ENCODE results near the gene ZEB1.

Gene ZEB1

DNA sequence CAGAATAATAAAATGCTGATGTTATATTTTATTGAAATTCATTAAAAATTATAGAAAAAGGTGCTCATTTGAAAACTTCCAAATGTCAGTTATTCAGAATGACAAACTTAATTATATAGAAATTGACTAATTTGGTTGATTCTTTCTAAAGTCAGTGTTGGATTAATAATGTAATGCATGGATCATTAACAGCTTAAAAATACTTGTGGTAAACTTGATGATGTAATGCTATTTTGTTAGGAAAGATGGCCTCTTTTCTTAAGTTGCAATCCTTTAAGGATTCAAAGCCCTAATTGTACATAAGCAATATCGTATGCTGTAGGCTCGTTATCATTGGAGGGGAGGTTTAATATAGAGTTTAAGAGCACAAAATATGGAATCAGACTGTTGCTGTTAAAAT lies 141.2 kb downstream of the ZEB1 start:
- Histone ChIP-seq H3K9me3 (ENCODE audit: control insufficient read depth, insufficient read depth, low read length) (peaks cover 9% of the 10 kb centered on the region; the same call in 1 of the 2 replicates), H3K27ac (ENCODE audit: low read depth, low read length) (no peak overlapping the region), H3K36me3 (ENCODE audit: control insufficient read depth, low read length) (peaks cover 39% of the 10 kb centered on the region), H3K9me2 (replicated peaks; ENCODE audit: control insufficient read depth, low read length) (no peaks in the 10 kb centered on the region), H3K4me1 (ENCODE audit: control insufficient read depth, low read length) (no peaks in the 10 kb centered on the region), H4K20me1 (ENCODE audit: control insufficient read depth, insufficient read depth, low read depth, low read length) (no peaks in the 10 kb centered on the region), H3K27me3 (ENCODE audit: control insufficient read depth, low read length) (no peaks in the 10 kb centered on the region), H3F3A (ENCODE audit: control insufficient read depth, insufficient read depth) (0 out of 2 replicates have a peak, but pooled peaks cover 4% of the 10 kb centered on the region), H3K4me3 (ENCODE audit: low read length) (no peak overlapping the region), H3K79me2 (ENCODE audit: control insufficient read depth, low read length) (peaks cover 36% of the 10 kb centered on the region), H3K4me2 (ENCODE audit: low read length) (no peak overlapping the region)
- TF ChIP-seq, protein P1, sequence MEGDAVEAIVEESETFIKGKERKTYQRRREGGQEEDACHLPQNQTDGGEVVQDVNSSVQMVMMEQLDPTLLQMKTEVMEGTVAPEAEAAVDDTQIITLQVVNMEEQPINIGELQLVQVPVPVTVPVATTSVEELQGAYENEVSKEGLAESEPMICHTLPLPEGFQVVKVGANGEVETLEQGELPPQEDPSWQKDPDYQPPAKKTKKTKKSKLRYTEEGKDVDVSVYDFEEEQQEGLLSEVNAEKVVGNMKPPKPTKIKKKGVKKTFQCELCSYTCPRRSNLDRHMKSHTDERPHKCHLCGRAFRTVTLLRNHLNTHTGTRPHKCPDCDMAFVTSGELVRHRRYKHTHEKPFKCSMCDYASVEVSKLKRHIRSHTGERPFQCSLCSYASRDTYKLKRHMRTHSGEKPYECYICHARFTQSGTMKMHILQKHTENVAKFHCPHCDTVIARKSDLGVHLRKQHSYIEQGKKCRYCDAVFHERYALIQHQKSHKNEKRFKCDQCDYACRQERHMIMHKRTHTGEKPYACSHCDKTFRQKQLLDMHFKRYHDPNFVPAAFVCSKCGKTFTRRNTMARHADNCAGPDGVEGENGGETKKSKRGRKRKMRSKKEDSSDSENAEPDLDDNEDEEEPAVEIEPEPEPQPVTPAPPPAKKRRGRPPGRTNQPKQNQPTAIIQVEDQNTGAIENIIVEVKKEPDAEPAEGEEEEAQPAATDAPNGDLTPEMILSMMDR (IDR thresholded peaks at IDR 0.05; ENCODE audit: low read depth, low read length, poor library complexity, severe bottlenecking), result no peak
- TF ChIP-seq EZH2phosphoT487 (IDR thresholded peaks at IDR 0.05; ENCODE audit: borderline replicate concordance, low read length), result no peak

DNA sequence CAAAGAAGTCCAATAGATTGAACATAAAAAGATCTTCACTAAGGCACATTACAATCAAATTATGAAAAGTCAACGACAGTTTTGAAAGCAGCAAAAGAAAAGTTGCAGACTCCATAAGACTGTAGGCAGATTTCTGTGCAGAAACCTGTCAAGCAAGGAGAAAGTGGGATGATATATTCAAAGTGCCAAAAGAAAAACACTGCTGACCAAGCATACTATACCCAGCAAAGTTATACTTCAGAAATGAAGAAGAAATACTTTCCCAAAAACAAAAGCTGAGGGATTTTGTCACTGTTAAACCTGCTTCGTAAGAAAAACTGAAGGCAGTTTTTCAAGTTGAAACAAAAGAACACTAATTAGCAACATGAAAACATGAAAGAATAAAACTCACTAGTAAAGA lies 145.5 kb downstream of the ZEB1 start:
- Histone ChIP-seq H3K9me3 (ENCODE audit: control insufficient read depth, insufficient read depth, low read length) (peaks cover 19% of the 10 kb centered on the region; the same call in 1 of the 2 replicates), H4K20me1 (ENCODE audit: control insufficient read depth, insufficient read depth, low read depth, low read length) (no peaks in the 10 kb centered on the region), H3K9me2 (replicated peaks; ENCODE audit: control insufficient read depth, low read length) (no peaks in the 10 kb centered on the region), H3K4me2 (ENCODE audit: low read length) (no peak overlapping the region), H3K27me3 (ENCODE audit: control insufficient read depth, low read length) (no peaks in the 10 kb centered on the region), H3K36me3 (ENCODE audit: control insufficient read depth, low read length) (peaks cover 72% of the 10 kb centered on the region), H3F3A (ENCODE audit: control insufficient read depth, insufficient read depth) (0 out of 2 replicates have a peak, but pooled peaks cover 4% of the 10 kb centered on the region), H3K27ac (ENCODE audit: low read depth, low read length) (no peak overlapping the region), H3K4me3 (ENCODE audit: low read length) (no peak overlapping the region), H3K4me1 (ENCODE audit: control insufficient read depth, low read length) (no peaks in the 10 kb centered on the region), H3K79me2 (ENCODE audit: control insufficient read depth, low read length) (peaks cover 4% of the 10 kb centered on the region; the same call in 1 of the 2 replicates)
- TF ChIP-seq, protein P1 (IDR thresholded peaks at IDR 0.05; ENCODE audit: low read depth, low read length, poor library complexity, severe bottlenecking), result no peak
- TF ChIP-seq EZH2phosphoT487 (IDR thresholded peaks at IDR 0.05; ENCODE audit: borderline replicate concordance, low read length), result no peak

DNA sequence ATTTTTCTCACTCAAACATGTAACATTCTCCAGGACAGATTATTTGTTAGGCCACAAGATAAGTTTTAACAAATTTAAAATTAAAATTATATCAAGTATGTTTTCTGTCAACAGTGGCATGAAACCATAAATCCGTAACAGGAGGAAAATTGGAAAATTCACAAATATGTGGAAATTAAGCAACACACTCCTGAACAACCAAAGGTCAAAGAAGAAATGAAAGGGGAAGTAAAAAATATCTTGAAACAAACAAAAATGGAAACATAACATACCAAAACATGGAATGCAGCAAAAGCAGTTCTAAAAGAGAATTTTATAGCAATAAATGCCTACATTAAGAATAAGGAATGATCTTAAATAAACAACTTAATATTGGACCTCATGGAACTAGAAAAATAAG lies 147.3 kb downstream of the ZEB1 start:
- Histone ChIP-seq H4K20me1 (ENCODE audit: control insufficient read depth, insufficient read depth, low read depth, low read length) (no peaks in the 10 kb centered on the region), H3K4me3 (ENCODE audit: low read length) (no peak overlapping the region), H3K27me3 (ENCODE audit: control insufficient read depth, low read length) (no peaks in the 10 kb centered on the region), H3K36me3 (ENCODE audit: control insufficient read depth, low read length) (peaks cover 64% of the 10 kb centered on the region), H3K79me2 (ENCODE audit: control insufficient read depth, low read length) (no peaks in the 10 kb centered on the region), H3K27ac (ENCODE audit: low read depth, low read length) (no peak overlapping the region), H3K9me2 (replicated peaks; ENCODE audit: control insufficient read depth, low read length) (no peaks in the 10 kb centered on the region), H3K4me2 (ENCODE audit: low read length) (no peak overlapping the region), H3K4me1 (ENCODE audit: control insufficient read depth, low read length) (no peaks in the 10 kb centered on the region), H3F3A (ENCODE audit: control insufficient read depth, insufficient read depth) (0 out of 2 replicates have a peak, but pooled peaks cover 4% of the 10 kb centered on the region), H3K9me3 (ENCODE audit: control insufficient read depth, insufficient read depth, low read length) (peaks cover 19% of the 10 kb centered on the region; the same call in 1 of the 2 replicates)
- no peak for TF ChIP-seq EZH2phosphoT487 (IDR thresholded peaks at IDR 0.05; ENCODE audit: borderline replicate concordance, low read length)
- TF ChIP-seq, protein P1 (IDR thresholded peaks at IDR 0.05; ENCODE audit: low read depth, low read length, poor library complexity, severe bottlenecking), result no peak

Data from DOHH2 (cell line).